ENCODE measurements around the gene SAFB2.
"Not testable (repeated sequence)": the region's sequence is repeated elsewhere in the genome, so short reads cannot be mapped to it uniquely, and the experiment has no call there.

The SAFB2 gene

GRCh38 chr19:5632241-5632612, 9.7 kb upstream of the SAFB2 start:
- no peak for DNase-seq

DNA sequence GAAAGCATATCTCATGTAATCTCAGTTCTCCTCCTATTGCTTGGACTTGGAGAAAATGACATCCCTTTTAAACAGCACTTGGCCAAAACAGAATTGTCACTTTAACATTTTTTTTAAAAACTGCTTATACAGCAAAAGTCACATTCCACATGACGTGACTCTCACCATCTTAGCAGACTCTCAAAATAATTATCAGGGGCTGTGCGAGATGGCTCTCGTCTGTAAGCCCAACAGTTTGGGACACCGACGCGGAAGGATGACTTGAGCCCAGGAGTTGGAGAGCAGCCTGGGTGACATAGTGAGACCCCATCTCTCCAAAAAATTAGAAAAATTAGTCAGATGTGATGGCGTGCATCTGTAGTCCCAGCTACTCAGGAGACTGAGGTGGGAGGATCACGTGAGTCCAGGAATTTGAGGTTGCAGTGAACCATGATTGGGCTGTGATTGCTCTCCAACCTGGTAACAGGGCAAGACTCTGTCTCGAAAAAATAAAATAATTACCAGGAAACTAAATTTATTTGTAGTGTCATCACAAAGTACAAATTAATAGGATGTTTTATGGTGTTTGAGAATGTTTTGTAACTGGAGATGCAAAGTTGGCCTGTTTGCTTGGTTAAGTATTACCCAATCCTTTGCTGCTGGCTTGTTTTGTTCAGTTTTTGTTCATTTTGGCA, 9.1 kb upstream of the SAFB2 start:
- DNase-seq: no peak

DNA sequence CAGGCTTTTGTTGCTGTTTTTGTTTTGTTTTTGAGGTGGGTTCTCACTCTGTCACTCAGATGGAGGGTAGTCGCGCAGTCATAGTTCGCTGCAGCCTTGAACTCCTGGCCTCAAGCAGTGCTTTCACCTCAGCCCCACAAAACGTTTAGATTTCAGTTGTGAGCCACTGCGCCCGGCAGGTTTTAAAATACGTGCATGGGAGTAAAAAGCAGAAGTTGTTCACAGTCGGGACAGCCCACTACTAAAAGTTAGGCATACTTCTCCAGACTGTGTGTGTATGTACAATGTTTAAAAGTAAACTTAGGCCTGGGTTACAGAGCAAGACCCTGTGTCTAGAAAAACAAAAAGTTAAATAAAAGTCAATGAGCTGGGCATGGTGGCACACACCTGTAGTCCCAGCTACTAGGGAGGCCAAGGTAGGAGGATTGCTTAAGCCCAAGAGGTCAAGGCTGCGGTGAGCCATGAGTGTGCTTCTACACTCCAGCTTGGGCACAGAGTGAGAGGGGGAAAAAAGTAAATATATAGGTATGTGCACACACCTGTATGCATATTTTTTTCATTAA, 6.4 kb upstream of the SAFB2 start:
- no peak for DNase-seq

- no peak for DNase-seq
Observed at GRCh38 chr19:5628461-5628860, 5.9 kb upstream of the SAFB2 start.

DNA sequence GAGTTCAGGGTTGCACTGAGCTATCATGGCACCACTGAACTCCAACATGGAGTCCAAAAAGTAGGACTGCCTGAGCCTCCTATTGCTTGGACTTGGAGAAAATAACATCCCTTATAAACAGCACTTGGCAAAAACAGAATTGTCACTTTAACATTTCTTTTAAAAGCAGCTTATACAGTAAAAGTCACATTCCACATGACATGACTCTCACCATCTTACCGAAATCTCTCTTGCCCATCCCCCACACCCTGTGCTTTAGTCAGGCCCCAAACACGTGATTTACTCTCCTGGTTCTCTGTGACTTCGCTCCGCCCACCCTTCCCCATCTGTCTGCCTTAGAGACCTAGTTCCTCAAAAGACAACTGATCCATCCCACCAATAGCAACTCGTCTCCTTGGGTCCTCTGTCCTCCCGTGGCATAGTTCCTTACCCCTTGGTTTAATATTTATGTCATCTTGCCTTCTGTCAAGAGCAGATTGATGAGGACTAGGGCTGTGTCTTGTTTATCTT, 4.9 kb upstream of the SAFB2 start:
- DNase-seq: no peak

DNA sequence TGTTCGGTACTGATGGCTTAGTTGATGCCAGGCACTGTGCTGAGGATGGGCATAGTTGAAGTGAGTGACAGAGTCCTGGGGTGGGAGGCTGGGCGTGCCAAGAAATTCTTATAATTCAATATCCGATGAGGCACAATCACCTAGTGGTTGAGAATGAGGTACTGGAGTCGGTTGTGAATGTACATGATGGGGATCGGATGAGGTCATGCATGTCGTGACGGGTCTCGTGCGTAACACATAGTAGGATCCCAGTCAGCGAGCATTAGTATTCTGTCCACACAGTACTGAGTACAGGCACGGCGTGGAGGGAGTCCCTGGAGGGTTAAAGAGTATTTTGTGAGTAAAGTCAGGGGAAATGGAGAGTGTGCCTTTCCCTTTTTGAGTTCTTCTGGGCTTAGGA, 3.1 kb upstream of the SAFB2 start:
- no peak for DNase-seq

- no peak for DNase-seq
Observed at GRCh38 chr19:5624741-5625278, 2.2 kb upstream of the SAFB2 start.

- DNase-seq: no peak
Observed at GRCh38 chr19:5624018-5624663, 1.6 kb upstream of the SAFB2 start.

DNA sequence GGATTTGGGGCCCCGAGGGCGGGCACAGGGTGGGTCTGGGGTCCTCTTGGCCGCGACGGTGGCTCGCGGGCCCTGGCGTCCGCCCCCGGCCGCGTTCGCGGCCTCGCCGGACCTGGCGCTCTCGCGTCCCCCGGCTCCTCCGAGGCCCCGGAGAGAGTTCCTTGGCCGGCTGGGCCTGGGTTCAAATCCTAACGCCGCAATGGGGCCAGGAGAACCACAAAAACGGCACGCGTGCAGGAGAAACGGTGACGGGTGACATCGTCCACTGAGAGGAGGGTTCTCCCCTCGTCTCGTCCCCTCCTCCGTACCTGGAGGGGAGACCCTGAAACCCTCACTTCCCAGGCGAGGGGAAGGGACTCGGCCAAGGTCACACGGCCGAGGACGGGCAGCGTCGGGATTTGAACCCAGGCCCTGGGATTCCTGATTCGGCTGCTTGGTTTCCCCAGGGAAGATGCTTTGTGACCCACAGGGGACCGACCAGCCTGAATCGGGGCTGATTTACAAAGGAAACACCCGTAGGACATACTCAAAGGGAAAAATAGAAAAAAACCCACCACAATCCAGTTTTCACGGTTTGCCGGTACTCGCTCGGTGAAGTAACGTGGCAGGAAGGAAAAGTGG, 931 bp upstream of the SAFB2 start:
- DNase-seq: no peak

DNA sequence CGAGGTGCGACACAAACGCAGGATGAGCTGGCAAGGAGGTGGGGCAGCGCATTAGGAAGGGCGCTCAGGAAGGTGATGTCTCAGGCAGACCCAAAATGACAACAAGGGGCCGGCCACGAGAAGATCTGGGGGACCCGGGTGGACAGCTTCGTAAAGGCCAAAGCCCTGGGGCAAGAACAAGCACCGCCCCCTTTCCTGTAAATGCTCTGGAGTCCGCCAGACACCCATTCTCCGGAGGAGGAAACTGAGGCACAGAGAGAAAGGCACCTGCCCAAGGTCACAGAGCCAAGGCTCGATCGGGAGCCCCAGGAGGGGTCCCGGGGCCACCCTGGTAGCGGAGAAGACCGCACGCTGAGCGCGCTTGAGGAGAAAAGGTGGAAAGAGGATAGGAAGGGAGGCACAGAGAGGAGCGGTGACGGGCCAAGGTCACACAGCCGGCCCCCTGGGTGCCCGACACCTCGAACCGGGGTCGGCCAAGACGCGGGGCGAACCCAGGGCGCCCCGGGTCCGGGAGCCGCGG, 571 bp downstream of the SAFB2 start:
- DNase-seq: no peak

GRCh38 chr19:5621311-5621944, 1.1 kb downstream of the SAFB2 start:
- DNase-seq: no peak

GRCh38 chr19:5619946-5620345, 2.6 kb downstream of the SAFB2 start:
- DNase-seq: no peak

GRCh38 chr19:5618591-5618990, 4.0 kb downstream of the SAFB2 start:
- DNase-seq: no peak

- DNase-seq: no peak
Observed at GRCh38 chr19:5617080-5617479, 5.5 kb downstream of the SAFB2 start.

- DNase-seq: no peak
Observed at GRCh38 chr19:5615756-5616327, 6.7 kb downstream of the SAFB2 start.

GRCh38 chr19:5612891-5613865, 9.4 kb downstream of the SAFB2 start:
- DNase-seq: no peak

GRCh38 chr19:5609881-5610448, 12.6 kb downstream of the SAFB2 start:
- DNase-seq: no peak

DNA sequence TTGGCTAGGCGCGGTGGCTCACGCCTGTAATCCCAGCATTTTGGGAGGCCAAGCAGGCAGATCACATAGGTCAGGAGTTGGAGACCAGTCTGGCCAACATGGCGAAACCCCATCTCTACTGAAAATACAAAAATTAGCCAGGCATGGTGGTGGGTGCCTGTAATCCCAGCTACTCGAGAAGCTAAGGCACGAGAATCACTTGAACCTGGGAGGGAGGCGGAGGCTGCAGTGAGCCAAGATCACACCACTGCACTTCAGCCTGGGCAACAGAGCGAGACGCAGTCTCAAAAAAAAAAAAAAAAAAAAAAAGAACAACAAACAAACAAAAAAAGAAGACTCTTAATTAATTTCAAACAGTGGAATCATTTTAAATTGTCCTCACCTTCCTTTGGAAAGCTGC, 13.8 kb downstream of the SAFB2 start:
- not testable (repeated sequence) for DNase-seq

DNA sequence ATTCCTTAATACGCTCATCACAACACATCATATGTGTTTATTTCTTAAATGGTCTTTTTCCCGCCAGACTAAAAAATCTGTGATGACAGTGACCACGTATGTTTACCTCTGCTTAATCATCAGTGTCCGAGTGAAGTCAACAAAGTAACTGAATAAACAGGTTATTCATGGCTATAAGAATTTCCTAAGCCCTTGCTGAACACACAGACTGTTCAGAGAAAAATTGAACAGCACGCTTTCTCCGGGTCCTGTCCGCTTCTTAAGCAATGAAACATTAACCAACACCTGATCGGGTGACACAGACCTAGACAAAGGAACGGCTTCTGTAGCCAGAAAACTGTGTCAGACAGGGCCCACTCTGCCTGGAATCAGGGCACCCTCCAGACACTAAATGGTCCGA, 14.3 kb downstream of the SAFB2 start:
- no peak for DNase-seq

- DNase-seq: no peak
Observed at GRCh38 chr19:5607318-5608275, 15.0 kb downstream of the SAFB2 start.
